SK-N-MC (cell line): ENCODE results near the gene ADPGK.

ENCODE experiments used
- EZH2 ChIP-seq: fragments of 200-600 bp; sonication (generic); IDR thresholded peaks from one replicate; pipeline ENCODE4 v1.6.1; 2017; ENCODE audit warnings: antibody characterized with exemption
- POLR2AphosphoS5 ChIP-seq: IDR thresholded peaks from 2 replicates; pipeline ENCODE4 v1.6.1; 2012; ENCODE audit warnings: mild to moderate bottlenecking, low read depth, low read length, borderline replicate concordance

GRCh38 chr15:72764656-72765055 is 18.9 kb downstream of the ADPGK start:
- no peak for TF ChIP-seq POLR2AphosphoS5
- TF ChIP-seq EZH2: no peak
